Lung (tissue), 12 donors: ENCODE results near the gene NENF. TPM values are rescaled to one million over a fixed set of nuclear protein-coding genes. Genes with fewer than 3 reads are reported as not detected.

Experiments
- ATAC-seq: fragments of 200-7000 bp; cut with Tn5 transposase; one replicate; pipeline ENCODE4 v1.9.1; 2020; ENCODE audit warnings: moderate number of reproducible peaks; ENCODE audit not compliant: insufficient read depth, low FRiP score
- DNase-seq, 3 donors: peaks; one replicate each; pipeline ENCODE4 v3.0.0-alpha.2; 2013 to 2017
- H3K27ac ChIP-seq, 2 donors: one replicate each; pipeline ENCODE4 v1.5.1; 2013; ENCODE audit warnings: mild to moderate bottlenecking in 2 of 2, moderate library complexity in 2 of 2, control low read depth in 1 of 2, inconsistent platforms in 1 of 2, low read depth in 1 of 2, low read length in 1 of 2
- H3K27me3 ChIP-seq, 3 donors: one replicate each; pipeline ENCODE4 v1.5.1; 2013; ENCODE audit warnings: low read length in 2 of 3; ENCODE audit not compliant: control insufficient read depth in 3 of 3, insufficient read depth in 3 of 3
- H3K36me3 ChIP-seq, 4 donors: one replicate each; pipeline ENCODE4 v1.5.1; 2013; ENCODE audit warnings: low read length in 4 of 4, mild to moderate bottlenecking in 1 of 4, moderate library complexity in 1 of 4; ENCODE audit not compliant: control insufficient read depth in 4 of 4, insufficient read depth in 4 of 4
- H3K4me1 ChIP-seq, 5 donors: one replicate each; pipeline ENCODE4 v1.5.1; 2013; ENCODE audit warnings: low read length in 5 of 5, mild to moderate bottlenecking in 2 of 5, moderate library complexity in 1 of 5; ENCODE audit not compliant: control insufficient read depth in 5 of 5, insufficient read depth in 5 of 5
- H3K4me3 ChIP-seq: one replicate; pipeline ENCODE4 v1.5.1; 2013; ENCODE audit warnings: mild to moderate bottlenecking, control low read depth, moderate library complexity
- H3K9ac ChIP-seq, 2 donors: one replicate each; pipeline ENCODE4 v1.5.1; 2013; ENCODE audit warnings: low read length in 2 of 2, control low read depth in 1 of 2; ENCODE audit not compliant: insufficient read depth in 1 of 2
- H3K9me3 ChIP-seq, 4 donors: one replicate each; pipeline ENCODE4 v1.5.1; 2013; ENCODE audit warnings: low read length in 3 of 4, mild to moderate bottlenecking in 1 of 4, moderate library complexity in 1 of 4; ENCODE audit not compliant: control insufficient read depth in 4 of 4, insufficient read depth in 3 of 4
- CTCF ChIP-seq: IDR thresholded peaks from 2 replicates; pipeline ENCODE4 v1.5.1; 2012; ENCODE audit warnings: mild to moderate bottlenecking; ENCODE audit errors: control extremely low read depth, extremely low read depth
- WGBS, 2 donors: extraction: QIAGEN DNeasy Blood & Tissue Kit; methylation state at CpG; one replicate each; pipeline ENCODE4 v1.1.7; 2013; 5-methylcytosine and 5-hydroxymethylcytosine counted together
- polyA plus RNA-seq, 2 donors: library from polyadenylated mRNA; stranded (reverse); fragments of 200-250 nt; gene quantifications; one replicate each; pipeline ENCODE4 v1.2.1, GENCODE V29; 2013
- total RNA-seq, 2 donors: library from RNA; depleted of rRNA in 1 of 2; stranded (reverse); fragments of >200 nt in 1 of 2; gene quantifications; one replicate each; pipeline ENCODE4 v1.2.1, GENCODE V29; 2014 to 2021
- donor health status: control.
- donor health status: control.
- donor health status: Bipolar disorder and iron deficiency.
- donor health status: healthy.
- donor health status: DM: yes; HTN: yes; CAD: no.

Gene NENF
- total and polyA plus RNA-seq, 4 donors: 27.1 to 94.7 (median 43.5) TPM

DNA sequence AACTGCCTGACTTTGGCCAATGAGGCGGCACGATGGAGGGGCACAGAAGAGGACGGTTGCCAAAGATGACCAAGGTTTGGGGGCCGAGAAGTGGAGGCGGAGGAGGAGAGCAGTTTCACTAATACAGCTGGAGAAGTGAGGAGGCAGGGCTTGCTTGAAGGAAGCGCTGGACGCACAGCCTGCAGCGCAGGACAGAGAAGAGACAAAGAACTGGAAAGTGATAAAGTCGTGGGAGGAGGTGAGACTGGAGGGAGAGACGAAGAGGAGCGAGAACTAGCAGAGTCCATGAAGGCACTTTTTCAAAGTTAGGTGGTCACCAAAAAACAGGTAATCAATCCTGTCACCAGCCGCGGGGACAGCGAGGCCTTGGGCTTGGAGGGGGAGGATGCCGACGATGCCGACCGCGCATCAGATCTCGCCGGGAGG, 18.8 kb upstream of the NENF start:
- H3K36me3 ChIP-seq: peaks cover 0 to 13% (median 2%) of the 10 kb centered on the region in 4 donors
- TF ChIP-seq CTCF: no peak
- H3K27ac ChIP-seq: no peak overlapping the region
- H3K27me3 ChIP-seq: no peaks in the 10 kb centered on the region
- 18 to 19% methylated on average over 21 of the region's 21 CpGs for WGBS, 2 donors
- peak overlapping the region in 1 of 2 donors; percentile 62 for H3K9ac ChIP-seq
- ATAC-seq (no peak), DNase-seq (peak in 2 of 3 donors; percentile 22 to 27)
- H3K4me1 ChIP-seq: peaks cover 0 to 10% (median 3%) of the 10 kb centered on the region in 5 donors
- peak overlapping the region; percentile 88 for H3K4me3 ChIP-seq
- no peaks in the 10 kb centered on the region for H3K9me3 ChIP-seq

DNA sequence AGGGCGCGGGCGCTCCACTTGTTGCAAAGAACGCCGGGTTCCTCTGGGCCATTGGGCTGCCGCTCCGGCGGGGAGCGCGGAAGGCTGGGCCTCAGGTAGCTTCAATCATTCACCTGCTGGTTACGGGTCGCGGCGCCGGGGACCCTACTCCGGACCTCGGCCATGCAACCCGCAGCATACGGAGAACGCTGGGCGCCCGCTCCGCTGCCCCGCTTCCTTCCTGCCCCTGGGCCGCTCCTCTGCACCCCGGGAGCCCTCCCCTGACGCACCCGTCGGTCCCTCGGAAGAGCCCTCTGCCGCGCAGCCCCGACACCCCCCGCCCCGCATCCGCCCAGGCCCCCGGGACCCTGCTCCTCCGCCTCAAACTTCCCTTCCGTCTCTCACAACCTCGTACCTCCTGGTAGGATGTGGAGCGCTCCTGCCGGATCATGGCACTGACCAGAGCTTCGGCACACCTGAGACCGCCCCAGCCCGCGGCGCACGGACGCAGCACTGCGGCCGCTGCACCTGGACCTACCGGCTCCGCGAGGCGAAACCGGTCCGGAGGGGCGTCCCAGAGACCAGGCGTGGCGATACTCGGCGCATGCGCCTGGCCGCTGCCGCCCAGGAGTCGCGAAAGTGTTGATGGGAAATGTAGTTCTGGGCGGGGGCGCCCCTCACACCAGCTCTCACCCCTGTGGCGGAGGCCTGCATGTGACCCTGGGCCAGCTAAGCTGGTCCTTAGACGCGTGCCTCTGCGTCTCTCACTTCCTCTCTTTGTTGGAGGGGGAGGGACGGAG, 18.2 kb upstream of the NENF start, which contains the start of gene PACC1:
TSS of gene PACC1 (minus strand) at position 559 of the 779 bp plus-strand sequence. CDS start at position 430, 129 bp downstream.
- H3K27me3 ChIP-seq: no peaks in the 10 kb centered on the region
- peak within 1 kb of the TSS; percentile 88 for H3K4me3 ChIP-seq
- no peak for TF ChIP-seq CTCF
- ATAC-seq (peak; percentile 91), DNase-seq (peak; percentile 93 to 94 (median 93))
- H3K4me1 ChIP-seq: peaks cover 0 to 10% (median 3%) of the 10 kb centered on the region in 5 donors
- H3K9me3 ChIP-seq: no peaks in the 10 kb centered on the region
- peak within 1 kb of the TSS in 1 of 2 donors; percentile 58 for H3K27ac ChIP-seq
- H3K9ac ChIP-seq: peak within 1 kb of the TSS in 1 of 2 donors; percentile 62
- H3K36me3 ChIP-seq: peaks cover 0 to 10% (median 2%) of the 10 kb centered on the region in 4 donors
- 0 to 1% methylated on average over 74 of the region's 74 CpGs for WGBS, 2 donors

- no peak for TF ChIP-seq CTCF
- peak overlapping the region in 1 of 2 donors; percentile 58 for H3K27ac ChIP-seq
- H3K36me3 ChIP-seq: peaks cover 0 to 3% (median 1%) of the 10 kb centered on the region in 4 donors
- WGBS, 2 donors: 45 to 58% methylated on average over 13 of the region's 13 CpGs
- ATAC-seq: no peak
- H3K4me1 ChIP-seq: peaks cover 0 to 10% (median 3%) of the 10 kb centered on the region in 5 donors
- DNase-seq: peak in 2 of 3 donors; percentile 7 to 12
- no peaks in the 10 kb centered on the region for H3K27me3 ChIP-seq
- no peaks in the 10 kb centered on the region for H3K9me3 ChIP-seq
- no peak overlapping the region for H3K9ac ChIP-seq
- peak overlapping the region; percentile 88 for H3K4me3 ChIP-seq
Measured at GRCh38 chr1:212415107-212415841, 17.4 kb upstream of the NENF start.
